ENCODE data around the gene SIPA1L3. TPM values are rescaled to one million over a fixed set of nuclear protein-coding genes. Genes with fewer than 3 reads are reported as not detected.

Gene SIPA1L3
- total RNA-seq, 4 donors from 2014 or later = 11.1 to 25.3 (median 14.5) TPM

- Histone ChIP-seq H3K9me3 (no peaks in the 10 kb centered on the region), H3K27ac (peak overlapping the region in 2 of 4 donors; percentile 5 to 56), H3K36me3 (peaks cover 0 to 99% (median 6%) of the 10 kb centered on the region in 3 donors), H3K4me1 (peaks cover 0 to 14% (median 4%) of the 10 kb centered on the region in 3 donors), H3K27me3 (no peaks in the 10 kb centered on the region), H3K4me3 (no peak overlapping the region)
- intact Hi-C loops (cut with DNase I) = no loop called here
- no peak for DNase-seq
- TF ChIP-seq POLR2A (IDR thresholded peaks at IDR 0.05) (no peak), CTCF (IDR thresholded peaks at IDR 0.05) (no peak)
- WGBS, 2 donors = 65 to 73% methylated on average over 3 to 4 of the region's 4 CpGs
Measured at GRCh38 chr19:38107129-38107528, 200.1 kb downstream of the SIPA1L3 start.

- H3K4me1 ChIP-seq = peaks cover 0 to 8% (median 4%) of the 10 kb centered on the region in 3 donors
- WGBS, 2 donors = 100% methylated on average over 8 to 9 of the region's 9 CpGs
- no peaks in the 10 kb centered on the region for H3K27me3 ChIP-seq
- intact Hi-C loops (cut with DNase I) = no loop called here
- TF ChIP-seq POLR2A (IDR thresholded peaks at IDR 0.05) (no peak), CTCF (IDR thresholded peaks at IDR 0.05) (no peak)
- no peak overlapping the region for H3K27ac ChIP-seq
- H3K4me3 ChIP-seq = no peak overlapping the region
- DNase-seq = no peak
- H3K36me3 ChIP-seq = peaks cover 0 to 95% (median 12%) of the 10 kb centered on the region in 3 donors
- H3K9me3 ChIP-seq = no peaks in the 10 kb centered on the region
Measured at GRCh38 chr19:38111898-38112297, 204.9 kb downstream of the SIPA1L3 start.

- peaks cover 0 to 88% (median 12%) of the 10 kb centered on the region in 3 donors for H3K36me3 ChIP-seq
- TF ChIP-seq POLR2A (IDR thresholded peaks at IDR 0.05) (no peak), CTCF (IDR thresholded peaks at IDR 0.05) (no peak)
- no peaks in the 10 kb centered on the region for H3K9me3 ChIP-seq
- WGBS, 2 donors = 90 to 92% methylated on average over 8 to 12 of the region's 12 CpGs
- no peak for DNase-seq
- H3K27me3 ChIP-seq = no peaks in the 10 kb centered on the region
- intact Hi-C loops (cut with DNase I) = no loop called here
- no peaks in the 10 kb centered on the region for H3K4me1 ChIP-seq
- H3K4me3 ChIP-seq = no peak overlapping the region
- no peak overlapping the region for H3K27ac ChIP-seq
Measured at GRCh38 chr19:38114651-38115050, 207.6 kb downstream of the SIPA1L3 start.

GRCh38 chr19:38115271-38115802 lies 208.3 kb downstream of the SIPA1L3 start:
- no peaks in the 10 kb centered on the region for H3K9me3 ChIP-seq
- peaks cover 0 to 88% (median 6%) of the 10 kb centered on the region in 3 donors for H3K36me3 ChIP-seq
- H3K4me3 ChIP-seq = no peak overlapping the region
- H3K27ac ChIP-seq = no peak overlapping the region
- H3K4me1 ChIP-seq = no peaks in the 10 kb centered on the region
- no peak for DNase-seq
- intact Hi-C loops (cut with DNase I) = no loop called here
- WGBS, 2 donors = 71 to 79% methylated on average over 3 to 4 of the region's 4 CpGs
- no peaks in the 10 kb centered on the region for H3K27me3 ChIP-seq
- TF ChIP-seq POLR2A (IDR thresholded peaks at IDR 0.05) (no peak), CTCF (IDR thresholded peaks at IDR 0.05) (no peak)

- TF ChIP-seq CTCF (IDR thresholded peaks at IDR 0.05) (no peak), POLR2A (IDR thresholded peaks at IDR 0.05) (no peak)
- intact Hi-C loops (cut with DNase I) = no loop called here
Measured at GRCh38 chr19:38118176-38118575, 211.2 kb downstream of the SIPA1L3 start.

More at GRCh38 chr19:38118176-38118575, 211.2 kb downstream of the SIPA1L3 start:
- Histone ChIP-seq H3K36me3 (peaks cover 0 to 86% (median 10%) of the 10 kb centered on the region in 3 donors), H3K4me1 (no peaks in the 10 kb centered on the region), H3K9me3 (no peaks in the 10 kb centered on the region), H3K4me3 (no peak overlapping the region), H3K27me3 (no peaks in the 10 kb centered on the region), H3K27ac (no peak overlapping the region)
- no peak for DNase-seq
- WGBS, 2 donors = 81 to 83% methylated on average over 8 to 9 of the region's 9 CpGs
